Measurements from ENCODE around the gene MSMO1. TPM values are rescaled to one million over a fixed set of nuclear protein-coding genes. Genes with fewer than 3 reads are reported as not detected.
"Not testable (repeated sequence)": the region's sequence is repeated elsewhere in the genome, so short reads cannot be mapped to it uniquely, and the experiment has no call there.

Gene MSMO1
- total RNA-seq, 1 donor from 2014 or later: 43.5 TPM

DNA sequence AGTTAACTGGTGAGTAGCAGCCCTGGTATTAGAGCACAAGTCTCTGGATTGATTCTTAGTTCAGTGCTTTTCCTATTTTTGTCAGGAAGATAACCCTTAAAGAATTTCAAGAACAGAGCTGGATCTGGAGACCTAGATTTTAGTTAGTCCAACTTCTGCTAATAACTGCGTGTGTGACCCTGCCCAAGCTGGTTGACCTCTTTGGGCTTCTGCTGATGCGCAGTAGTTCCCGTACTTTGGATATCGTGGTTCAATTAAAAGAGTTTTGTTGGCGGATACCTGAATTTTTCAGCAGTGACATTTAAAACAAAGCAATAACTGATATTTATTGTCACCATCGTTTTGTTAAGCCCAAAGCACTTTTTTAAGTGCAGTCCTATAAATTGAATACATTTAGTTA, 9.3 kb downstream of the MSMO1 start:
- Histone ChIP-seq H3K9me3 (no peaks in the 10 kb centered on the region), H3K4me3 (no peak overlapping the region), H3K27ac (no peak overlapping the region), H3K27me3 (no peaks in the 10 kb centered on the region), H3K36me3 (peaks cover 0 to 7% of the 10 kb centered on the region in 2 donors), H3K4me1 (peaks cover 9% of the 10 kb centered on the region)
- DNase-seq (ENCODE audit: extremely low spot score in 2 of 2): no peak
- intact Hi-C loops (cut with DNase I): no loop called here
- TF ChIP-seq, protein P1, sequence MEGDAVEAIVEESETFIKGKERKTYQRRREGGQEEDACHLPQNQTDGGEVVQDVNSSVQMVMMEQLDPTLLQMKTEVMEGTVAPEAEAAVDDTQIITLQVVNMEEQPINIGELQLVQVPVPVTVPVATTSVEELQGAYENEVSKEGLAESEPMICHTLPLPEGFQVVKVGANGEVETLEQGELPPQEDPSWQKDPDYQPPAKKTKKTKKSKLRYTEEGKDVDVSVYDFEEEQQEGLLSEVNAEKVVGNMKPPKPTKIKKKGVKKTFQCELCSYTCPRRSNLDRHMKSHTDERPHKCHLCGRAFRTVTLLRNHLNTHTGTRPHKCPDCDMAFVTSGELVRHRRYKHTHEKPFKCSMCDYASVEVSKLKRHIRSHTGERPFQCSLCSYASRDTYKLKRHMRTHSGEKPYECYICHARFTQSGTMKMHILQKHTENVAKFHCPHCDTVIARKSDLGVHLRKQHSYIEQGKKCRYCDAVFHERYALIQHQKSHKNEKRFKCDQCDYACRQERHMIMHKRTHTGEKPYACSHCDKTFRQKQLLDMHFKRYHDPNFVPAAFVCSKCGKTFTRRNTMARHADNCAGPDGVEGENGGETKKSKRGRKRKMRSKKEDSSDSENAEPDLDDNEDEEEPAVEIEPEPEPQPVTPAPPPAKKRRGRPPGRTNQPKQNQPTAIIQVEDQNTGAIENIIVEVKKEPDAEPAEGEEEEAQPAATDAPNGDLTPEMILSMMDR (IDR thresholded peaks at IDR 0.05): no peak
- no peak for TF ChIP-seq POLR2A (IDR thresholded peaks at IDR 0.05)
- TF ChIP-seq POLR2AphosphoS5 (IDR thresholded peaks at IDR 0.05; ENCODE audit: insufficient read depth in 1 of 2, low read depth in 1 of 2): no peak

DNA sequence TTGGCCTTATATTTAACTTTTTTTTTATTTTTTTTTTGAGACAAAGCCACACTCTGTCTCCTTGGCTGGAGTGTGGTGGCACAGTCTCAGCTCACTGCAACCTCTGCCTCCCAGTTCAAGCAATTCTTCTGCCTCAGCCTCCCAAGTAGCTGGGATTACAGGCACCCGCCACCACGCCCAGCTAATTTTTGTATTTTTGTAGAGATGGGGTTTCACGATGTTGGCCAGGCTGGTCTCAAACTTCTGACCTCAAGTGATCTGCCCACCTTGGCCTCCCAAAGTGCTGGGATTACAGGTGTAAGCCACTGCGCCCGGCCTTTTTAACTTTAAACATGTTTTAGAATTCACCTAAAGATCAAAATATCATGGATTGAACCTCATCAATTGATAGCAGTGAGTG, 14.9 kb downstream of the MSMO1 start:
- H3K27ac ChIP-seq; H3K4me1 ChIP-seq; intact Hi-C loops (cut with DNase I); H3K4me3 ChIP-seq; H3K9me3 ChIP-seq; H3K27me3 ChIP-seq; DNase-seq (ENCODE audit: extremely low spot score in 2 of 2): not testable (repeated sequence)
- H3K36me3 ChIP-seq: peaks cover 0 to 17% of the 10 kb centered on the region in 2 donors

DNA sequence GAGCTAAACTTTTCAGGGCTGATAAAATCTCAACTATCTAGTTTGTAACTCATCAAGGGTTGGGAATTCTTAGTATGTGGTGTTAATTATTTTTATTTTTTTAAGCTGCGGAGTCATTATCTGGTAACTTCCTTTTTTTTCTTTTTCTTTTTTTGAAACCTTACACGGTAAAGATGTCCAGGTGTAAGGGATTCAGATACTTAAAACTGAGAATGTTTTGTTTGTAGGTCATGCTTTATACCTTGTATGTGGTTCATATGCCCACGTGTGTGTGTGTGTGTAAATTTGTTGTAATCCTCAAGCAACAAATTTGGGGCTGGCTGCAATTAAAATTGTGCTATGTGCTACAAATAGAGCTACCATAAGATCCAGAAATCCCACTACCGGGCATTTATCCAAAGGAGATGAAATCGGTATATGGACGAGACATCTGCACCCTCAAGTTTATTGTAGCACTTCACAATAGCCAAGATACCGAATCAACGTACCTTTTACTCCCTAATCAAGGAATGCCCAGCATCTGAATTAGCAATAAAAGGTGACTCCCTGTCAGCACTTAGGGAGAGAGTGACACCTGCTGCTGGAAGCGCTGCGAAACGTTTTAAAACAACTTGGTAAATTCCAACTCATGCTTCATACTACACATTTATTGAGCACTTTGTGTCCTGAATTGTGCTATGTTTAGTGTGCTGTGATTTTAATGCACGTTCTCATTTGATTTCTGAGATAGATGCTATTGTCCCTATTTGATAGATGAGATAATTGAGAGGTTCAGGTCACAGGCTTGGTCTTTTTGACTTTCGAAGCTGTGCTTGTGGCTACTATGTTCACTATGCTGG, 16.1 kb downstream of the MSMO1 start:
- Histone ChIP-seq H3K36me3 (peaks cover 0 to 17% of the 10 kb centered on the region in 2 donors), H3K4me3 (no peak overlapping the region), H3K27ac (no peak overlapping the region), H3K4me1 (no peaks in the 10 kb centered on the region), H3K9me3 (no peaks in the 10 kb centered on the region), H3K27me3 (no peaks in the 10 kb centered on the region)
- TF ChIP-seq POLR2A (IDR thresholded peaks at IDR 0.05): no peak
- TF ChIP-seq, protein P1 (IDR thresholded peaks at IDR 0.05): no peak
- no peak for TF ChIP-seq POLR2AphosphoS5 (IDR thresholded peaks at IDR 0.05; ENCODE audit: insufficient read depth in 1 of 2, low read depth in 1 of 2)
- intact Hi-C loops (cut with DNase I): no loop called here
- no peak for DNase-seq (ENCODE audit: extremely low spot score in 2 of 2)

DNA sequence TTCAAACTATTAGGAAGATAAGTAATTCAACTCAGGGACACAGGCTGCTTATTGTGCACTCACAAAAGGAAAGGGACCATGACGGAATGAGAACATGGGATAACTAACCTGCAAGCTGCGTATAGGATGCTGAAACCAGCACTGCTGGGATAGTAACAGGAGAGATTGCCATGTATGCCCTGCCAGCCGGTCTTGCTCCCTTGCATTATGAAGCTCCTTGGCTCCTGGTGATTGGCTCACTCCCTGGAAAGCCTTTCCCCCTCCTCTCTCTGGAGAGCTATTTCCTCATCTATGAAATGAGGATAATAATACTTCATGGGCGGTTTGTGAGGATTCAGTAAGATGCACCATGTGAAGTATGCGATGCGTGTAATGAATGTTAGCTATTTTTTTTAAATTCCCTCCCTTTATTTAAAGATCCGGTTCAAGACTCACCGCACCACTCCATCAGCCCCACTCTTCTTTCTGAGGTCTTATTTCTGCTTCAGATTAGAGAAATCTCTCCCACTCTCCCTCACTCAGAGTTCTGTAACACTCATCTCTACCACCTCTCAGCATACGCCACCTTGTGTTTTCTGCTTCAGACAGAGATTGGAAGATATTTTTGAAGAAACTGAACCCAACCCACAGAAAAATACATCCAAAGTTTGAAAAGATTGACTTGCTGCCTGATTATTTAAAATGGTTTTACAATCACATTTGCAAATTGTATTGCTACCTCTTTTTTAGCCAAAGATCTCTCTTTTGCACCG, 18.4 kb downstream of the MSMO1 start:
- no peak for DNase-seq (ENCODE audit: extremely low spot score in 2 of 2)
- H3K36me3 ChIP-seq: peaks cover 0 to 14% of the 10 kb centered on the region in 2 donors
- no peaks in the 10 kb centered on the region for H3K27me3 ChIP-seq
- no peak overlapping the region for H3K27ac ChIP-seq
- no peaks in the 10 kb centered on the region for H3K4me1 ChIP-seq
- TF ChIP-seq, protein P1 (IDR thresholded peaks at IDR 0.05): no peak
- TF ChIP-seq POLR2A (IDR thresholded peaks at IDR 0.05) (no peak), POLR2AphosphoS5 (IDR thresholded peaks at IDR 0.05; ENCODE audit: insufficient read depth in 1 of 2, low read depth in 1 of 2) (no peak)
- no peak overlapping the region for H3K4me3 ChIP-seq
- no peaks in the 10 kb centered on the region for H3K9me3 ChIP-seq
- intact Hi-C loops (cut with DNase I): no loop called here

DNA sequence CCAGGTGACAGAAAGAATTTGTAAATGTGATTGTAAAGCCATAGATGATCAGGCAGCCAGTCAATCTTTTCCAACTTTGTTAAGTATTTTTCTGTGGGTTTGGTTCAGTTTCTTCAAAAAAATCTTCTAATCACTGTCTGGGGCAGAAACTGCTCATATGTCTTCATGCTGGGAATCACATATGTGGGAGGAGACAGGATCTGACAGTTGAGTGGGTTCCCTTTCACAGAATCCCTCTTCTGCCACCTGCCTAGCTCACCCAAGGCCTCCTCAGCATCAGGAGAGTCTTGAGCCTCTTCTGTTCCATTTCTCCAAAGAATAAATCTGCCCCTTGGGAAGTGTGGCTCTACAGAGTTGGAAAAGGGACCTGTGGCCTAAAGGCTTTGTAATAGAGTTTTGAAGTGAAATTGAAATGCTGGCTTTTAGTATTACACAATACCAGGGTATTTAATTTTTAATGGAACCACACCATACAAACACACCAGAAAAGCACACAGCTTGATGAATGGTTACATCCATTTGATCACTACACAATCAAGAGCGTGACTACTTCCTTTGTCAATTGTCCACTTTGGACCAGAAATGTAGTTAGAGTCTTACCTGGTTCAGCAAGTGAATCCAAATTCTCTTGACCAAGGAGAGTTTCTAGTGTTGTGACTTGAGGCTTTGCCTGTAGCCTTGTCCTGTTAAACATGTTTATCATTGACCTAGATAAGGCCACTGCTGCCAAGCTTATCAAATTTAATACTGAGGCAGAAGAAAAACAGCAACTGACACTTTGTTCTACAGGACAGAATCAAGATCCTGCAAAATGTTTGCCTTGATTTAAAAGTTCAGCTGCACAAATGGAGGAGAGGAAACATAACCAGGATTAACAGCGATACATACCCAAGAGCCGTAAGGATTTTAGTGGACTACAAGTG, 20.4 kb downstream of the MSMO1 start:
- TF ChIP-seq, protein P1 (IDR thresholded peaks at IDR 0.05): no peak
- TF ChIP-seq POLR2AphosphoS5 (IDR thresholded peaks at IDR 0.05; ENCODE audit: insufficient read depth in 1 of 2, low read depth in 1 of 2): no peak
- no peak for TF ChIP-seq POLR2A (IDR thresholded peaks at IDR 0.05)
- no peak for DNase-seq (ENCODE audit: extremely low spot score in 2 of 2)
- Histone ChIP-seq H3K27ac (no peak overlapping the region), H3K36me3 (peaks cover 0 to 4% of the 10 kb centered on the region in 2 donors), H3K4me1 (no peaks in the 10 kb centered on the region), H3K4me3 (no peak overlapping the region), H3K27me3 (no peaks in the 10 kb centered on the region), H3K9me3 (no peaks in the 10 kb centered on the region)
- intact Hi-C loops (cut with DNase I): no loop called here

Measured in vagina (tissue), 2 donors.